ENCODE measurements around the gene ZNG1C. TPM values are rescaled to one million over a fixed set of nuclear protein-coding genes. Genes with fewer than 3 reads are reported as not detected.
"Not testable (repeated sequence)": the region's sequence is repeated elsewhere in the genome, so short reads cannot be mapped to it uniquely, and the experiment has no call there.

Gene ZNG1C
- total RNA-seq = 10 to 100 TPM; 31.1 to 65.3 (median 34.8) TPM
- polyA plus RNA-seq = 10 to 100 TPM; 10.1 to 15.6 (median 14.1) TPM
- long read RNA-seq, donor 1, transcript CBWD3-206 (3 exons, 1,736 nt) = major isoform, 8 of 8 reads
- long read RNA-seq, donor 1, partial matches to known transcripts = 0 of 8 reads
- long read RNA-seq, donor 1, other reads (novel, unspliced or antisense) = 0 of 8 reads
- long read RNA-seq, donor 2, partial matches to known transcripts = 0 of 1 reads
- long read RNA-seq, donor 2, other reads (novel, unspliced or antisense) = 0 of 1 reads

GRCh38 chr9:68241683-68242082 lies at the start of gene ZNG1C:
TSS of gene ZNG1C (plus strand) at chr9:68241983. CDS start at chr9:68242032, 49 bp downstream.
- H3K9me3 ChIP-seq; H3K4me1 ChIP-seq; intact Hi-C loops (cut with DNase I; ENCODE audit: low total_unique reads); H3K36me3 ChIP-seq; H3K27me3 ChIP-seq (replicated peaks in 1 of 7); DNase-seq; H3K4me3 ChIP-seq; H3K27ac ChIP-seq: not testable (repeated sequence)
- WGBS, 5 donors = no CpG with 5 or more reads among the region's 32 CpGs

GRCh38 chr9:68242437-68242836 lies 654 bp downstream of the ZNG1C start:
- intact Hi-C loops (cut with DNase I; ENCODE audit: low total_unique reads); H3K36me3 ChIP-seq; H3K27ac ChIP-seq; H3K9me3 ChIP-seq; H3K4me1 ChIP-seq; H3K27me3 ChIP-seq (replicated peaks in 1 of 7); DNase-seq; H3K4me3 ChIP-seq: not testable (repeated sequence)
- no CpG with 5 or more reads among the region's 11 CpGs for WGBS, 5 donors

- H3K27me3 ChIP-seq (replicated peaks in 1 of 7); intact Hi-C loops (cut with DNase I; ENCODE audit: low total_unique reads); H3K4me1 ChIP-seq; H3K27ac ChIP-seq; H3K4me3 ChIP-seq; H3K9me3 ChIP-seq; H3K36me3 ChIP-seq: not testable (repeated sequence)
- DNase-seq = peak; percentile 27
- 95 to 100% (median 97%) methylated on average over 8 to 14 of the region's 16 CpGs for WGBS, 5 donors
Measured at GRCh38 chr9:68281041-68281440, 39.3 kb downstream of the ZNG1C start.

GRCh38 chr9:68302567-68302966 lies 60.8 kb downstream of the ZNG1C start, which contains the start of gene FOXD4L3:
TSS of gene FOXD4L3 (plus strand) at chr9:68302867. CDS start at chr9:68302952, 85 bp downstream.
- 12 to 22% (median 13%) methylated on average over 3 to 4 of the region's 15 CpGs; no CpG with 5 or more reads in 2 of the 5 donors for WGBS, 5 donors
- peaks cover 0 to 15% (median under 1%) of the 10 kb centered on the region in 7 donors for H3K27me3 ChIP-seq (replicated peaks in 1 of 7)
- H3K36me3 ChIP-seq; H3K27ac ChIP-seq; H3K4me3 ChIP-seq; DNase-seq; intact Hi-C loops (cut with DNase I; ENCODE audit: low total_unique reads); H3K4me1 ChIP-seq; H3K9me3 ChIP-seq: not testable (repeated sequence)

- intact Hi-C loops (cut with DNase I; ENCODE audit: low total_unique reads); H3K4me1 ChIP-seq; DNase-seq; H3K36me3 ChIP-seq; H3K4me3 ChIP-seq; H3K27ac ChIP-seq; H3K9me3 ChIP-seq: not testable (repeated sequence)
- peaks cover 0 to 19% (median 3%) of the 10 kb centered on the region in 7 donors for H3K27me3 ChIP-seq (replicated peaks in 1 of 7)
- WGBS, 5 donors = 0 to 3% (median 3%) methylated on average over 5 to 10 of the region's 30 CpGs; no CpG with 5 or more reads in 2 of the 5 donors
Measured at GRCh38 chr9:68303771-68304170, 62.0 kb downstream of the ZNG1C start.

- H3K36me3 ChIP-seq; H3K4me3 ChIP-seq; H3K27ac ChIP-seq; H3K4me1 ChIP-seq; intact Hi-C loops (cut with DNase I; ENCODE audit: low total_unique reads); DNase-seq; H3K9me3 ChIP-seq: not testable (repeated sequence)
- 0 to 15% (median 13%) methylated on average over 3 to 9 of the region's 21 CpGs; no CpG with 5 or more reads in 2 of the 5 donors for WGBS, 5 donors
- peaks cover 0 to 19% (median 3%) of the 10 kb centered on the region in 7 donors for H3K27me3 ChIP-seq (replicated peaks in 1 of 7)
Measured at GRCh38 chr9:68304212-68304611, 62.4 kb downstream of the ZNG1C start.

- H3K27me3 ChIP-seq (replicated peaks in 1 of 7) = peaks cover 0 to 19% (median 3%) of the 10 kb centered on the region in 7 donors
- H3K4me1 ChIP-seq; H3K4me3 ChIP-seq; intact Hi-C loops (cut with DNase I; ENCODE audit: low total_unique reads); DNase-seq; H3K27ac ChIP-seq; H3K9me3 ChIP-seq; H3K36me3 ChIP-seq: not testable (repeated sequence)
- WGBS, 5 donors = 8 to 35% (median 17%) methylated on average over 2 to 3 of the region's 4 CpGs
Measured at GRCh38 chr9:68304777-68305176, 63.0 kb downstream of the ZNG1C start.

GRCh38 chr9:68305680-68306285 lies 64.0 kb downstream of the ZNG1C start:
- H3K27ac ChIP-seq; H3K4me3 ChIP-seq; DNase-seq; H3K9me3 ChIP-seq; H3K4me1 ChIP-seq; H3K36me3 ChIP-seq; intact Hi-C loops (cut with DNase I; ENCODE audit: low total_unique reads): not testable (repeated sequence)
- peaks cover 0 to 19% (median 3%) of the 10 kb centered on the region in 7 donors for H3K27me3 ChIP-seq (replicated peaks in 1 of 7)
- 24 to 34% (median 27%) methylated on average over 7 to 11 of the region's 21 CpGs for WGBS, 5 donors

- intact Hi-C loops (cut with DNase I; ENCODE audit: low total_unique reads); H3K4me1 ChIP-seq; H3K27ac ChIP-seq; H3K36me3 ChIP-seq; DNase-seq; H3K9me3 ChIP-seq; H3K4me3 ChIP-seq: not testable (repeated sequence)
- 10 to 20% (median 17%) methylated on average over 4 to 32 of the region's 37 CpGs; no CpG with 5 or more reads in 1 of the 5 donors for WGBS, 5 donors
- peaks cover 0 to 19% (median 3%) of the 10 kb centered on the region in 7 donors for H3K27me3 ChIP-seq (replicated peaks in 1 of 7)
Measured at GRCh38 chr9:68306391-68306964, 64.7 kb downstream of the ZNG1C start.

GRCh38 chr9:68307127-68307526 lies 65.3 kb downstream of the ZNG1C start:
- WGBS, 5 donors = 22 to 37% (median 30%) methylated on average over 12 to 18 of the region's 35 CpGs
- intact Hi-C loops (cut with DNase I; ENCODE audit: low total_unique reads); H3K4me1 ChIP-seq; H3K9me3 ChIP-seq; H3K27ac ChIP-seq; DNase-seq; H3K4me3 ChIP-seq; H3K36me3 ChIP-seq: not testable (repeated sequence)
- H3K27me3 ChIP-seq (replicated peaks in 1 of 7) = peaks cover 0 to 19% (median 3%) of the 10 kb centered on the region in 7 donors

GRCh38 chr9:68307654-68308053 lies 65.9 kb downstream of the ZNG1C start:
- H3K4me1 ChIP-seq; H3K36me3 ChIP-seq; H3K27ac ChIP-seq; H3K9me3 ChIP-seq; intact Hi-C loops (cut with DNase I; ENCODE audit: low total_unique reads); H3K4me3 ChIP-seq: not testable (repeated sequence)
- 23 to 31% (median 25%) methylated on average over 15 to 19 of the region's 21 CpGs for whole genome bisulfite sequencing, 5 donors
- H3K27me3 ChIP-seq (replicated peaks in 1 of 7) = peaks cover 0 to 19% (median 3%) of the 10 kb centered on the region in 7 donors
- peak; percentile 66 for DNase-seq

All from spleen (tissue), 13 donors.